HL-60 (cell line): Measurements from ENCODE around the gene SLC33A1.
A peak's percentile ranks its signal among the peaks of the same experiment; 100 is the strongest.
"Not testable (repeated sequence)": the region's sequence is repeated elsewhere in the genome, so short reads cannot be mapped to it uniquely, and the experiment has no call there.

Experiments used
- DNase-seq, 2 experiments: peaks; one replicate each; pipeline ENCODE4 v3.0.0-alpha.2; 2010 to 2020; ENCODE audit warnings: low read depth in 1 of 2, low spot score in 1 of 2
- H3K27ac ChIP-seq: fragments of 250-450 bp; sonication (Bioruptor Pico); replicated peaks from 2 replicates; pipeline ENCODE4 v1.5.1; 2020; ENCODE audit warnings: mild to moderate bottlenecking, moderate library complexity
- H3K27me3 ChIP-seq: fragments of 250-450 bp; sonication (Bioruptor Pico); 2 replicates; pipeline ENCODE4 v1.5.1; 2021; ENCODE audit warnings: mild to moderate bottlenecking, moderate library complexity; ENCODE audit not compliant: insufficient read depth, poor library complexity, severe bottlenecking
- H3K4me3 ChIP-seq: replicated peaks from 2 replicates; pipeline ENCODE4 v1.5.1; 2011; ENCODE audit warnings: mild to moderate bottlenecking, control low read depth, low read length; ENCODE audit not compliant: insufficient read depth
- CTCF ChIP-seq: IDR thresholded peaks from one replicate; pipeline ENCODE4 v1.5.1; 2011; ENCODE audit warnings: low read length, control low read depth, inconsistent platforms; ENCODE audit not compliant: insufficient read depth
- GABPA ChIP-seq: IDR thresholded peaks from 2 replicates; pipeline ENCODE4 v1.6.1; 2012; ENCODE audit warnings: low read depth
- POLR2AphosphoS5 ChIP-seq: IDR thresholded peaks from 2 replicates; pipeline ENCODE4 v1.6.1; 2012; ENCODE audit warnings: low read depth
- REST ChIP-seq: IDR thresholded peaks from 2 replicates; pipeline ENCODE4 v1.6.1; 2012; ENCODE audit warnings: low read depth; ENCODE audit not compliant: insufficient replicate concordance
- SPI1 ChIP-seq: IDR thresholded peaks from 2 replicates; pipeline ENCODE4 v1.6.1; 2012; ENCODE audit warnings: low read depth, mild to moderate bottlenecking, borderline replicate concordance

Gene SLC33A1

GRCh38 chr3:155853214-155854140, 750 bp downstream of the SLC33A1 start:
- Histone ChIP-seq H3K27me3 (no peaks in the 10 kb centered on the region), H3K4me3 (peak overlapping the region; percentile 94), H3K27ac (peak overlapping the region; percentile 99)
- DNase-seq: peak in 1 of 2 experiments; percentile 25
- TF ChIP-seq SPI1 (no peak), GABPA (no peak), CTCF (no peak), POLR2AphosphoS5 (no peak), REST (no peak)

- peak overlapping the region; percentile 99 for H3K27ac ChIP-seq
- no peaks in the 10 kb centered on the region for H3K27me3 ChIP-seq
- TF ChIP-seq CTCF (no peak), REST (no peak), POLR2AphosphoS5 (no peak), SPI1 (no peak), GABPA (no peak)
- H3K4me3 ChIP-seq: peak overlapping the region; percentile 94
- no peak for DNase-seq
Observed at GRCh38 chr3:155852341-155852740, 1.9 kb downstream of the SLC33A1 start.

- not testable (repeated sequence) for H3K27me3 ChIP-seq, H3K4me3 ChIP-seq, H3K27ac ChIP-seq, DNase-seq
Observed at GRCh38 chr3:155849404-155849803, 4.8 kb downstream of the SLC33A1 start.

GRCh38 chr3:155847993-155848392, 6.2 kb downstream of the SLC33A1 start:
- Histone ChIP-seq H3K27me3 (no peaks in the 10 kb centered on the region), H3K27ac (no peak overlapping the region), H3K4me3 (no peak overlapping the region)
- DNase-seq: no peak
- TF ChIP-seq POLR2AphosphoS5 (no peak), GABPA (no peak), SPI1 (no peak), REST (no peak), CTCF (no peak)
